GM12878 (cell line): Measurements from ENCODE around the gene RAB25. TPM values are rescaled to one million over a fixed set of nuclear protein-coding genes. Genes with fewer than 3 reads are reported as not detected.

Source experiments
- ATAC-seq: fragments of 200-7000 bp; cut with Tn5 transposase; 3 replicates; pipeline ENCODE4 v1.9.1; 2020; ENCODE audit warnings: mild to moderate bottlenecking, moderate library complexity
- BruUV-seq: library from RNA; stranded (reverse); fragments of 400-500 nt; replicated peaks from 2 replicates; lab custom pipeline; 2021; lab: Mats Ljungman, UMichigan
- CTCF ChIA-PET: fragments of 300-600 bp; sonication (Branson Sonifier 250); formaldehyde crosslinking; extraction: SDS; loops from one replicate; lab custom pipeline; 2021; ENCODE audit warnings: inconsistent platforms; lab: Yijun Ruan, JAX
- POLR2A ChIA-PET: fragments of 350-600 bp; formaldehyde crosslinking; extraction: SDS; loops from one replicate; lab custom pipeline; 2021; ENCODE audit warnings: inconsistent platforms; lab: Charles Lee
- RAD21 ChIA-PET: fragments of 300-600 bp; sonication (Branson Sonifier 250); formaldehyde crosslinking; loops from one replicate; lab custom pipeline; 2023; ENCODE audit warnings: antibody characterized with exemption; ENCODE audit not compliant: unreplicated experiment; lab: Charles Lee
- SMC1A ChIA-PET: fragments of 300-600 bp; sonication (Branson Sonifier 250); formaldehyde crosslinking; loops from one replicate; lab custom pipeline; 2023; ENCODE audit not compliant: unreplicated experiment, uncharacterized antibody; lab: Charles Lee
- DNase-seq: peaks from one replicate; pipeline ENCODE4 v3.0.0-alpha.2; 2011; ENCODE audit warnings: low read depth, low spot score
- FAIRE-seq: peaks from 3 replicates; lab custom pipeline; 2011; peaks lifted over from hg19 to GRCh38; lab: Jason Lieb, UNC
- H2AFZ ChIP-seq: 2 replicates; pipeline ENCODE4 v1.6.0; 2011; ENCODE audit warnings: low read depth, low read length, control low read depth; ENCODE audit not compliant: control insufficient read depth
- H3K27ac ChIP-seq: 2 replicates; pipeline ENCODE4 v1.5.1; 2011; ENCODE audit warnings: control low read depth; ENCODE audit not compliant: control insufficient read depth, insufficient read depth
- H3K27me3 ChIP-seq, 2 experiments: replicated peaks in 1 of 2; 2 replicates each; pipeline versions ENCODE4 v1.6.0 to v1.6.1; 2011; ENCODE audit warnings: low read length in 1 of 2; ENCODE audit not compliant: control insufficient read depth in 2 of 2, insufficient read depth in 2 of 2
- H3K36me3 ChIP-seq, 2 experiments: 2 replicates each; pipeline ENCODE4 v1.5.1; 2011; ENCODE audit warnings: low read length in 1 of 2; ENCODE audit not compliant: control insufficient read depth in 2 of 2, insufficient read depth in 2 of 2
- H3K4me1 ChIP-seq: 2 replicates; pipeline ENCODE4 v1.6.1; 2011; ENCODE audit warnings: mild to moderate bottlenecking, low read length, moderate library complexity, mixed read lengths; ENCODE audit not compliant: control insufficient read depth, insufficient read depth
- H3K4me2 ChIP-seq: 2 replicates; pipeline ENCODE4 v1.6.0; 2011; ENCODE audit warnings: control low read depth; ENCODE audit not compliant: control insufficient read depth, insufficient read depth
- H3K4me3 ChIP-seq: fragments of 200-600 bp; sonication (generic); 2 replicates; pipeline ENCODE4 v1.5.1; 2016
- H3K79me2 ChIP-seq: 2 replicates; pipeline ENCODE4 v1.6.0; 2011; ENCODE audit warnings: low read length; ENCODE audit not compliant: control insufficient read depth, insufficient read depth
- H3K9ac ChIP-seq: 2 replicates; pipeline ENCODE4 v1.8.0; 2011; ENCODE audit warnings: low read length, control low read depth, mixed read lengths; ENCODE audit not compliant: control insufficient read depth, insufficient read depth
- H3K9me3 ChIP-seq: replicated peaks from 3 replicates; pipeline ENCODE4 v1.5.1; 2011; ENCODE audit warnings: mild to moderate bottlenecking, low read length; ENCODE audit not compliant: control insufficient read depth, insufficient read depth
- H4K20me1 ChIP-seq: 2 replicates; pipeline ENCODE4 v1.6.0; 2011; ENCODE audit not compliant: control insufficient read depth, insufficient read depth
- ATF7 ChIP-seq: fragments of 450-650 bp; IDR thresholded peaks from 2 replicates; pipeline ENCODE4 v1.6.1; 2016; ENCODE audit warnings: low read depth, mild to moderate bottlenecking
- CHD1 ChIP-seq: IDR thresholded peaks from 2 replicates; pipeline ENCODE4 v1.6.1; 2012; ENCODE audit warnings: low read depth, low read length, improper control_type of control experiment
- DPF2 ChIP-seq: fragments of 450-650 bp; IDR thresholded peaks from 2 replicates; pipeline ENCODE4 v1.6.1; 2017; ENCODE audit warnings: mild to moderate bottlenecking
- EED ChIP-seq: sonication (generic); IDR thresholded peaks from 2 replicates; pipeline ENCODE4 v1.6.1; 2016; ENCODE audit warnings: antibody characterized with exemption, low read depth
- EGR1 ChIP-seq, 2 experiments: IDR thresholded peaks; 1 replicate in 1 of 2; 2 replicates in 1 of 2; pipeline ENCODE4 v1.6.1; 2011 to 2012; ENCODE audit warnings: low read depth in 2 of 2, low read length in 2 of 2, borderline replicate concordance in 1 of 2, mild to moderate bottlenecking in 1 of 2, moderate library complexity in 1 of 2
- EP300 ChIP-seq, 2 experiments: fragments of 150-350 bp in 1 of 2; IDR thresholded peaks; 2 replicates each; pipeline ENCODE4 v1.6.1; 2011 to 2012; ENCODE audit warnings: low read depth in 2 of 2, low read length in 2 of 2, borderline replicate concordance in 1 of 2, improper control_type of control experiment in 1 of 2, inconsistent platforms in 1 of 2; ENCODE audit not compliant: control insufficient read depth in 1 of 2
- FOXK2 ChIP-seq: fragments of 450-650 bp; IDR thresholded peaks from 2 replicates; pipeline ENCODE4 v1.6.1; 2017; ENCODE audit warnings: mild to moderate bottlenecking, moderate library complexity
- GATAD2B ChIP-seq: fragments of 450-650 bp; conservative IDR thresholded peaks from 2 replicates; pipeline ENCODE4 v1.6.1; 2017; ENCODE audit warnings: low read depth, mild to moderate bottlenecking, moderate library complexity
- NFXL1 ChIP-seq: fragments of 450-650 bp; IDR thresholded peaks from 2 replicates; pipeline ENCODE4 v1.6.1; 2017; ENCODE audit warnings: antibody characterized with exemption, mild to moderate bottlenecking, borderline replicate concordance
- NRF1 ChIP-seq: conservative IDR thresholded peaks from 2 replicates; pipeline ENCODE4 v1.6.1; 2011; ENCODE audit warnings: mild to moderate bottlenecking, low read depth, low read length, improper control_type of control experiment
- PAX8 ChIP-seq: fragments of 450-650 bp; IDR thresholded peaks from 2 replicates; pipeline ENCODE4 v1.6.1; 2017; ENCODE audit warnings: mild to moderate bottlenecking, moderate library complexity
- RAD51 ChIP-seq: fragments of 450-650 bp; IDR thresholded peaks from 2 replicates; pipeline ENCODE4 v1.6.1; 2016; ENCODE audit warnings: moderate library complexity, mild to moderate bottlenecking, inconsistent platforms
- SIN3A ChIP-seq: IDR thresholded peaks from 2 replicates; pipeline ENCODE4 v1.6.1; 2012; ENCODE audit warnings: low read depth, low read length, improper control_type of control experiment
- SPI1 ChIP-seq: IDR thresholded peaks from 2 replicates; pipeline ENCODE4 v1.6.1; 2011; ENCODE audit warnings: low read depth, mild to moderate bottlenecking, low read length, moderate library complexity, borderline replicate concordance; ENCODE audit not compliant: insufficient read depth
- WGBS: methylation state at CpG from one replicate; pipeline ENCODE4 v1.1.6; 2016; ENCODE audit warnings: low lambda C conversion rate; ENCODE audit not compliant: insufficient replicate concordance, insufficient coverage; ENCODE audit errors: missing lambda C conversion rate; 5-methylcytosine and 5-hydroxymethylcytosine counted together
- in situ Hi-C: fragments of 300-500 bp; cut with MboI; formaldehyde crosslinking; loops from 9 replicates; pipeline ENCODE4 v1.14.3; 2018; ENCODE audit warnings: mixed read lengths
- intact Hi-C: fragments of 100-400 bp; cut with micrococcal nuclease; formaldehyde crosslinking; loops from one replicate; pipeline ENCODE4 v1.14.2; 2022; ENCODE audit not compliant: unreplicated experiment
- polyA plus RNA-seq, 11 experiments: library from polyadenylated mRNA; depleted of rRNA in 4 of 11; unstranded in 6 of 11; stranded (reverse) in 5 of 11; fragments of >200 nt; fragmentation: Nextera tagmentation in 4 of 11; fragmentation: Illumina TruSeq in 1 of 11; extraction: Ambion mirVana in 4 of 11; extraction: Trizol in 1 of 11; gene quantifications; 1 replicate in 1 of 11; 2 replicates in 10 of 11; pipeline versions ENCODE4 v1.2.1 to v1.2.3, GENCODE V29; 2011 to 2016; ENCODE audit warnings: inconsistent platforms in 2 of 11, missing spikeins in 2 of 11, low read depth in 1 of 11
- total RNA-seq, 4 experiments: library from RNA; depleted of rRNA in 3 of 4; stranded (reverse); fragments of >200 nt in 3 of 4; fragmentation: Illumina TruSeq in 1 of 4; extraction: Trizol in 1 of 4; gene quantifications; 2 replicates each; pipeline versions ENCODE4 v1.2.1 to v1.2.3, GENCODE V29; 2013 to 2021
- TF ChIP-seq, protein P1 (sequence below): fragments of 450-650 bp; IDR thresholded peaks from 2 replicates; pipeline ENCODE4 v1.6.1; 2016; ENCODE audit warnings: mild to moderate bottlenecking
- TF ChIP-seq, protein P2 (sequence below): fragments of 450-650 bp; IDR thresholded peaks from 2 replicates; pipeline ENCODE4 v1.6.1; 2016; ENCODE audit warnings: mild to moderate bottlenecking, moderate library complexity, borderline replicate concordance
- TF ChIP-seq, protein P3 (sequence below): fragments of 450-650 bp; IDR thresholded peaks from 2 replicates; pipeline ENCODE4 v1.6.1; 2017; ENCODE audit warnings: antibody characterized with exemption, mild to moderate bottlenecking, moderate library complexity

Gene RAB25
- total and polyA plus RNA-seq, 10 of the 15 experiments (the other 5 are each of a cell fraction or from before 2014, with no cell fraction given): 0.16 to 0.36 (median 0.22) TPM; not detected in 7

DNA sequence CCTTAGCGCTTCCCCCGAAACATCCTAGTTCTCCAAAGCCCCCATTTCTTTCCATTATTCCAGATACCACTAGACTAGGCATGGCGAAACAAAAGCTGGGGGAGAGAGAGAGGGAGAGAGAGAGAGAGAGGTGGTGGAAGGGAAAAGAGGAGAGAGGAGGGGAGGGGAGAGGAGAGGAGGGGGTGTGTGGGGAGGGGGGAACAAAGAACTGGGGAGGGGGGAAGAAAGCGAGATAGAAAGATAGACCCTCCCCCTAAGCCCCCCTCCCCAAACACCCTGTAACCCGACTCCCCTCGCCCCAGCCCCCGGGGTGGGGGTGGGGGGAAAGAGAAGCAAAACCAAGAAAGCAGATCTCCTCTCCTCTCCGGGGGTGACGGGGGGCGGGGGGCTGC is 21.0 kb downstream of the RAB25 start:
- BruUV-seq: no TSS peak
- ChIA-PET RAD21 (no interaction called here), POLR2A (interaction anchor here (1.4 kb wide), 1 partner anchor 12 kb away, joined by 3 read pairs; no protein-coding TSS in a partner anchor), SMC1A (interaction anchor here (1.2 to 3.4 kb wide), 4 partner anchors 9 to 48 kb away, joined by 3 to 13 read pairs (median 4); no protein-coding TSS in a partner anchor), CTCF (interaction anchor here (1.1 kb wide), 1 partner anchor 14 kb away, joined by 5 read pairs; no protein-coding TSS in a partner anchor)
- TF ChIP-seq NRF1: no peak
- TF ChIP-seq ATF7: no peak
- TF ChIP-seq SPI1: no peak
- no peak for TF ChIP-seq GATAD2B
- no peak for TF ChIP-seq EP300 (IDR thresholded peaks at IDR 0.05; ENCODE audit: borderline replicate concordance in 1 of 2, control insufficient read depth in 1 of 2, low read depth in 2 of 2, low read length in 2 of 2)
- no peak for TF ChIP-seq DPF2
- TF ChIP-seq CHD1: no peak
- TF ChIP-seq, protein P1, sequence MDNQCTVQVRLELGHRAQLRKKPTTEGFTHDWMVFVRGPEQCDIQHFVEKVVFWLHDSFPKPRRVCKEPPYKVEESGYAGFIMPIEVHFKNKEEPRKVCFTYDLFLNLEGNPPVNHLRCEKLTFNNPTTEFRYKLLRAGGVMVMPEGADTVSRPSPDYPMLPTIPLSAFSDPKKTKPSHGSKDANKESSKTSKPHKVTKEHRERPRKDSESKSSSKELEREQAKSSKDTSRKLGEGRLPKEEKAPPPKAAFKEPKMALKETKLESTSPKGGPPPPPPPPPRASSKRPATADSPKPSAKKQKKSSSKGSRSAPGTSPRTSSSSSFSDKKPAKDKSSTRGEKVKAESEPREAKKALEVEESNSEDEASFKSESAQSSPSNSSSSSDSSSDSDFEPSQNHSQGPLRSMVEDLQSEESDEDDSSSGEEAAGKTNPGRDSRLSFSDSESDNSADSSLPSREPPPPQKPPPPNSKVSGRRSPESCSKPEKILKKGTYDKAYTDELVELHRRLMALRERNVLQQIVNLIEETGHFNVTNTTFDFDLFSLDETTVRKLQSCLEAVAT: no peak
- TF ChIP-seq NFXL1: no peak
- TF ChIP-seq SIN3A: no peak
- TF ChIP-seq RAD51: no peak
- no peak for TF ChIP-seq EGR1 (IDR thresholded peaks at IDR 0.05; ENCODE audit: borderline replicate concordance in 1 of 2, low read depth in 2 of 2, low read length in 2 of 2)
- no peak for TF ChIP-seq PAX8
- no peak for TF ChIP-seq FOXK2
- TF ChIP-seq, protein P2, sequence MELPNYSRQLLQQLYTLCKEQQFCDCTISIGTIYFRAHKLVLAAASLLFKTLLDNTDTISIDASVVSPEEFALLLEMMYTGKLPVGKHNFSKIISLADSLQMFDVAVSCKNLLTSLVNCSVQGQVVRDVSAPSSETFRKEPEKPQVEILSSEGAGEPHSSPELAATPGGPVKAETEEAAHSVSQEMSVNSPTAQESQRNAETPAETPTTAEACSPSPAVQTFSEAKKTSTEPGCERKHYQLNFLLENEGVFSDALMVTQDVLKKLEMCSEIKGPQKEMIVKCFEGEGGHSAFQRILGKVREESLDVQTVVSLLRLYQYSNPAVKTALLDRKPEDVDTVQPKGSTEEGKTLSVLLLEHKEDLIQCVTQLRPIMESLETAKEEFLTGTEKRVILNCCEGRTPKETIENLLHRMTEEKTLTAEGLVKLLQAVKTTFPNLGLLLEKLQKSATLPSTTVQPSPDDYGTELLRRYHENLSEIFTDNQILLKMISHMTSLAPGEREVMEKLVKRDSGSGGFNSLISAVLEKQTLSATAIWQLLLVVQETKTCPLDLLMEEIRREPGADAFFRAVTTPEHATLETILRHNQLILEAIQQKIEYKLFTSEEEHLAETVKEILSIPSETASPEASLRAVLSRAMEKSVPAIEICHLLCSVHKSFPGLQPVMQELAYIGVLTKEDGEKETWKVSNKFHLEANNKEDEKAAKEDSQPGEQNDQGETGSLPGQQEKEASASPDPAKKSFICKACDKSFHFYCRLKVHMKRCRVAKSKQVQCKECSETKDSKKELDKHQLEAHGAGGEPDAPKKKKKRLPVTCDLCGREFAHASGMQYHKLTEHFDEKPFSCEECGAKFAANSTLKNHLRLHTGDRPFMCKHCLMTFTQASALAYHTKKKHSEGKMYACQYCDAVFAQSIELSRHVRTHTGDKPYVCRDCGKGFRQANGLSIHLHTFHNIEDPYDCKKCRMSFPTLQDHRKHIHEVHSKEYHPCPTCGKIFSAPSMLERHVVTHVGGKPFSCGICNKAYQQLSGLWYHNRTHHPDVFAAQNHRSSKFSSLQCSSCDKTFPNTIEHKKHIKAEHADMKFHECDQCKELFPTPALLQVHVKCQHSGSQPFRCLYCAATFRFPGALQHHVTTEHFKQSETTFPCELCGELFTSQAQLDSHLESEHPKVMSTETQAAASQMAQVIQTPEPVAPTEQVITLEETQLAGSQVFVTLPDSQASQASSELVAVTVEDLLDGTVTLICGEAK: no peak
- no peak for TF ChIP-seq EED
- TF ChIP-seq, protein P3, sequence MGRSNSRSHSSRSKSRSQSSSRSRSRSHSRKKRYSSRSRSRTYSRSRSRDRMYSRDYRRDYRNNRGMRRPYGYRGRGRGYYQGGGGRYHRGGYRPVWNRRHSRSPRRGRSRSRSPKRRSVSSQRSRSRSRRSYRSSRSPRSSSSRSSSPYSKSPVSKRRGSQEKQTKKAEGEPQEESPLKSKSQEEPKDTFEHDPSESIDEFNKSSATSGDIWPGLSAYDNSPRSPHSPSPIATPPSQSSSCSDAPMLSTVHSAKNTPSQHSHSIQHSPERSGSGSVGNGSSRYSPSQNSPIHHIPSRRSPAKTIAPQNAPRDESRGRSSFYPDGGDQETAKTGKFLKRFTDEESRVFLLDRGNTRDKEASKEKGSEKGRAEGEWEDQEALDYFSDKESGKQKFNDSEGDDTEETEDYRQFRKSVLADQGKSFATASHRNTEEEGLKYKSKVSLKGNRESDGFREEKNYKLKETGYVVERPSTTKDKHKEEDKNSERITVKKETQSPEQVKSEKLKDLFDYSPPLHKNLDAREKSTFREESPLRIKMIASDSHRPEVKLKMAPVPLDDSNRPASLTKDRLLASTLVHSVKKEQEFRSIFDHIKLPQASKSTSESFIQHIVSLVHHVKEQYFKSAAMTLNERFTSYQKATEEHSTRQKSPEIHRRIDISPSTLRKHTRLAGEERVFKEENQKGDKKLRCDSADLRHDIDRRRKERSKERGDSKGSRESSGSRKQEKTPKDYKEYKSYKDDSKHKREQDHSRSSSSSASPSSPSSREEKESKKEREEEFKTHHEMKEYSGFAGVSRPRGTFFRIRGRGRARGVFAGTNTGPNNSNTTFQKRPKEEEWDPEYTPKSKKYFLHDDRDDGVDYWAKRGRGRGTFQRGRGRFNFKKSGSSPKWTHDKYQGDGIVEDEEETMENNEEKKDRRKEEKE: no peak
- H4K20me1 ChIP-seq: no peaks in the 10 kb centered on the region
- 0% methylated on average over 3 of the region's 10 CpGs for WGBS
- in situ Hi-C loops: no loop called here
- no peak overlapping the region for H3K27ac ChIP-seq
- no peaks in the 10 kb centered on the region for H3K36me3 ChIP-seq
- peak overlapping the region; percentile 87 for H3K4me2 ChIP-seq
- H3K4me3 ChIP-seq: peak overlapping the region; percentile 95
- ATAC-seq: no peak
- no peaks in the 10 kb centered on the region for H3K79me2 ChIP-seq
- no peak for DNase-seq
- H3K9me3 ChIP-seq: no peaks in the 10 kb centered on the region; the same call in 2 of the 3 replicates
- intact Hi-C loops: no loop called here
- peak overlapping the region; percentile 0; the same call in 1 of the 2 replicates for H3K9ac ChIP-seq
- FAIRE-seq: no peak
- peak overlapping the region; percentile 56 for H2AFZ ChIP-seq
- H3K4me1 ChIP-seq: peaks cover 3% of the 10 kb centered on the region; the same call in 1 of the 2 replicates
- peaks cover 0 to 2% of the 10 kb centered on the region in 2 experiments; a peak in 1 of 4 replicates for H3K27me3 ChIP-seq
